HG03280 (cell line): ENCODE data around the gene EI24.

Source experiments
- ATAC-seq: cut with Tn5 transposase; IDR thresholded peaks from one replicate; pipeline ENCODE4 v1.9.1; 2021; ENCODE audit warnings: mild to moderate bottlenecking, moderate library complexity; ENCODE audit not compliant: unreplicated experiment

EI24 gene

DNA sequence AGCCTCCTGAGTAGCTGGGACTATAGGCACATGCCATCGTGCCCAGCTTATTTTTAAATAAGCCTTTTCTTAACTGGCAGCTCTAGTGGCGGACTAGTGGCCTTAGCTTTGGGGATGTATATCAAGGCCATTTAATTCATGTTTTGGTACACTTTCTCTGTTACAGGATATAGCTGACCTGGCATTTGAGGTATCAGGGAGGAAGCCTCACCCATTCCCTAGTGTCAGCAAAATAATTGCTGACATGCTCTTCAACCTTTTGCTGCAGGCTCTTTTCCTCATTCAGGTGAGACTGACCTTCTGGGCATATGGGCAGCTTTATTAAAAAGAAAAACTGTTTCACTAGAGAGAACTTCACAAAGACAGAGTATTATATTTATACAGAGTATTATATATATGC, 9.5 kb downstream of the EI24 start:
- ATAC-seq = no peak

DNA sequence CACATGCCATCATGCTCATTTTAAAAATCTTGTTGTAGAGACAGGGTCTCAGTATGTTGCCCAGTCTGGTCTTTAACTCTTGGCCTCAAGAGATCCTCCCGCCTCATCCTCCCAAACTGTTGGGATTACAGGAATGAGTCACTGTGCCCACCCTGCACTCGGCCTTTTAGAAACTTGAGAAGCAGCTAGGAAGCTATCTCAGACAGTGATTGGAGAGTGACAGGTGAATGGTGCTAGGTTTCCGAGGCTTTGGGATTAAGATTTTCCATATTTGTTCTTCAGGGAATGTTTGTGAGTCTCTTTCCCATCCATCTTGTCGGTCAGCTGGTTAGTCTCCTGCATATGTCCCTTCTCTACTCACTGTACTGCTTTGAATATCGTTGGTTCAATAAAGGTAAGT, 10.5 kb downstream of the EI24 start:
- ATAC-seq = no peak

- no peak for ATAC-seq
Observed at GRCh38 chr11:125583496-125583895, 14.2 kb downstream of the EI24 start.

DNA sequence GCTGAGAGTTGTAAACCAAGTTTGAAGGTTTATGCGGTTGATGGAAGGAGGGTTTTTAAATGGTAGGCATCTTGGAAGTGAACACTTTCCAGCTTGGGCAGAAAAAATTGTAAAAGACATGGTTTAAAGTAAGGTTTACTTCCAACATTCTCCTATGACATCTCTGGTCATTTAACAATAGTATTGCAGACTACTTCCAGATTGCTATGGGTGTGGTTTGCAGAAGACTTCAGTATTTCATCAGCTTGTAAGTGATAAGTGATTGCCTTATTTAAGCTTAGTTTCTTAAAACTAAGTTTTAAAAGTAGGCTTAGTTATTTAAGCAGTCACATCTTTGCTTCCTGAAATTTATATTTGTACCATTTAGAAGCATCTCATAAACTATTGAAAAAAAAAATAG, 16.2 kb downstream of the EI24 start:
- ATAC-seq = no peak

- ATAC-seq = no peak
Observed at GRCh38 chr11:125586623-125587022, 17.3 kb downstream of the EI24 start.

- ATAC-seq = no peak
Observed at GRCh38 chr11:125587480-125587879, 18.2 kb downstream of the EI24 start.

GRCh38 chr11:125588505-125588904, 19.2 kb downstream of the EI24 start:
- no peak for ATAC-seq

DNA sequence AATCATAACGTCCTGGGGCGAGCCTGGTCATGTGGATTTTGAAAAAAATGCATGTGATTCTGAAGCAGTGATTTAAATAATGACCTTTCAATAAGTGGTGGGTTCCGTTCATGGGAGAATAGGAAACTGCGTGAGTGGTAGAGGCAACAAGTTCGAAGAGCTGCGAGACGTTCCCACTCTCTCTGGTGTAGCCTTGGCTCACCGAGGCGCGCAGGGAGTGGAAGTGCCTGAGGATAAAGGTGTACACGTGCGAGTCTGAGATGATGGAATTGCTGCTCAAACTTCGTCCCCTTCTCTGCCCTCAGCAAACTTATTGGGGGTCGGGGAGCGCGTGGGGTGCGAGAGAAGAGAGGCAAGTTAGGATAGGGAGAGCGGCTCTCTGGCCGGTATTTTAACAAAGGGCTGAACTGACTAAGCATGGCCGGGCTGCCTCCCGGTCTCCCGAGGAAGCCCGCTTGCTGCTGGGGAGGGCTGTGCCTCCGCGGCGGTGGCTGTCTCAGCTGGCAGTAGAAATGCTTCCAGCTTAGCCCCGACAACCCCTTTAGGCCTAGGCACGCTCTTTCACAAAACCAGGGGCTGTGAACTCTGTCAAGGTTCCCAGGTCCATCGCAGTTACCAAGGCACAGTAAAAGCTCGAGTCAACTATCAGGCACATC, 22.5 kb downstream of the EI24 start:
- peak; percentile 16 for ATAC-seq

- ATAC-seq = peak; percentile 97
Observed at GRCh38 chr11:125592305-125593113, 23.2 kb downstream of the EI24 start, which contains the start of gene STT3A. Gene STT3A (plus strand): TSS chr11:125592852. CDS start chr11:125595916, 3,064 bp downstream.

GRCh38 chr11:125593114-125593820, 24.0 kb downstream of the EI24 start:
- ATAC-seq = no peak

DNA sequence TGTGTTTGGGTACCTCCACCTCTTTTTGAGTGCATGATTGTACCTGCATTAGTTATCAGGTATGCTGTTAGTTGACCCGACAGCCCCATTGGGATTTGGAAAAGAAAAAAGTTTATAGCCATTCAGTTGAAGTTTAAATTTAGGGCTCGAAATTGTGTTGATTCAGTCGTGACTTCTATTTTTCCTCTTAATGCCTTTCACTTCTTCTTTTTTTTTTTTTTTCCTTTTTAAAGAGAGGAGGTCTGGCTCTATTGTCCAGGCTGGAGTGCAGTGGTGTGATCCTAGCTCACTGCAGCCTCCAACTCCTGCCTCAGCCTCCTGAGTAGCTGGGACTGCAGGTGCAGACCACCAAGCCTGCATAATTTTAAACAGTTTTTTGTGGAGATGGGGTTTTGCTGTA, 25.7 kb downstream of the EI24 start:
- ATAC-seq = no peak

- ATAC-seq = no peak
Observed at GRCh38 chr11:125600663-125601062, 31.4 kb downstream of the EI24 start.

- no peak for ATAC-seq
Observed at GRCh38 chr11:125603207-125603606, 33.9 kb downstream of the EI24 start.

GRCh38 chr11:125605417-125605816, 36.1 kb downstream of the EI24 start:
- ATAC-seq = no peak

DNA sequence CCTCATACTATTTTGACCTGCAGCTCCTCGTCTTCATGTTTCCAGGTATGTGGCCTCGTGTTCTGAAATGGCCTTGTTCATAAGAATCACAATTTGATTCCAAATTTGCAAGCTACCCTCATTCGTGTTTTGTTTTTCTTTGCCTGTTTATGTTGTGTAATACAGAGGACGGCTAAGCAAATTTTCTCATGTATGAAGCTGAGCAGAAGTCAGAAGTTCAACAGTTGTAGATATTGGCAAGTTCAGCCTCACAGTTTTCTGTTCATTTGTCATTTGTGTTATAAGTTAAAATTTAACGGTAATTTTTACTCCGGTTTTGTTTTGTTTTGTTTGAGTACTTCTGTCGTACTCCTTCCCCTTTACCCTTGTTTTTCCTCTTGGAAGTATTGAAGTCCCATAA, 40.3 kb downstream of the EI24 start:
- ATAC-seq = no peak

GRCh38 chr11:125618383-125618782, 49.1 kb downstream of the EI24 start:
- no peak for ATAC-seq

GRCh38 chr11:125621995-125622394, 52.7 kb downstream of the EI24 start:
- ATAC-seq = no peak

DNA sequence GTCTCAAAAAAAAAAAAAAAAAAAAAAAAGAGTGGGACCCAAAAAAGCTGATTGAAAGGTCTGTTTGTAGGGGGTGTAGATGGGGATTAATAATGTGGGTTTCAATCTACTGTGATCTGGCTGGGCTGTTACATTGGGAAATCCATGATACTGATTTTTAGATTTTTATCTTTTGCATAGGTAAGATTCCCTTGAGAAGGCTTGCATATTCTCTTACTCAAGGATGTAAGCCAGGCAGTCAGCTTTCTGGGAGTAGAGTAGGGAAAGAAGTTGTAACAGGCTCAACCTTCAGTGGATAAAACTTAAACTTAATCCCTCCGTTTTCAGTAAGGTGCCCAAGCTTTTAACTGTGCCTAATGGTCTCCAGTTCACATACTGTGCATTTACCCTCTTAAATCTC, 53.8 kb downstream of the EI24 start:
- no peak for ATAC-seq

DNA sequence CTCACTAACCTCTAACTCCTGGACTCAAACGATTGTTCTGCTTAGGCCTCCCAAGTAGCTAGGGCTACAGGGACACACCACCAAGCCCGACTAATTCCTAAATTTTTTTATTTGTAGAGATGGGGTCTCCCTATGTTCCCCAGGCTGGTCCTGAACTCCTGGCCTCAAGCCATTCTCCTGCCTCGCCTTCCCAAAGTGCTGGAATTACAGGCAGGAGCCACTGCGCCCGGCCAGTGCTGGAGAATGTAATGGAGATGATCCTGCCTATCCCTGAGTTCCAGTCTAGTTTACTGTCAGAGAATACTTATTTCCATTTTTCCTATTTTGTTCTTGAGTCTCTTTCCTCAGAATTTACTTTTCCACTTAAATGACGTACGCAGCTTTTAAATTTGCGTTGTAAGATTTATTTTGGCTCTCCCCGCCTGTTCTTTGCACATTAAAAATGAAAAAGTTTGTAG, 55.5 kb downstream of the EI24 start, which contains the start of gene CHEK1:
TSS of gene CHEK1 (plus strand) at position 408 of the 458 bp plus-strand sequence. CDS start 1,606 bp downstream, outside the sequence.
- no peak for ATAC-seq

DNA sequence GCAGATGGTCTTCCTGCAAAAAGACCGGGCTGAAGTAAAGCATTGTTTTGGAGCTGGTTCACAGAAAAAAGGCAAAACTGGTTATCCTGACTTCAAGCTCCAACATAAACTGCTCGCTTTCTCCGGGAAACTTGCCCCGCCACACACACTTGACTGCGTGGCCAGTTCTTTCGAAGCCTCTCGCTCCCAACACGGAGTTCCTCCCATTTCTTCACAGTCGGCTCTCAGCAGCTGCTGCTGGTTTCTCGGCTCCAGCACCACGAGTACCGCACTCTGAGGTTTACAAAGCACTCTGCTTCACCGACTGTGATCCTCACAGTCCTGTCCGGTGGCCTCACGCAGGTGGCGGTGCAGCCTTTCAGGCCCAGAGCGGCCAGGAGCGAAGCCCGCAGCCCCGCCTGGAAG, 56.0 kb downstream of the EI24 start:
- ATAC-seq = no peak

DNA sequence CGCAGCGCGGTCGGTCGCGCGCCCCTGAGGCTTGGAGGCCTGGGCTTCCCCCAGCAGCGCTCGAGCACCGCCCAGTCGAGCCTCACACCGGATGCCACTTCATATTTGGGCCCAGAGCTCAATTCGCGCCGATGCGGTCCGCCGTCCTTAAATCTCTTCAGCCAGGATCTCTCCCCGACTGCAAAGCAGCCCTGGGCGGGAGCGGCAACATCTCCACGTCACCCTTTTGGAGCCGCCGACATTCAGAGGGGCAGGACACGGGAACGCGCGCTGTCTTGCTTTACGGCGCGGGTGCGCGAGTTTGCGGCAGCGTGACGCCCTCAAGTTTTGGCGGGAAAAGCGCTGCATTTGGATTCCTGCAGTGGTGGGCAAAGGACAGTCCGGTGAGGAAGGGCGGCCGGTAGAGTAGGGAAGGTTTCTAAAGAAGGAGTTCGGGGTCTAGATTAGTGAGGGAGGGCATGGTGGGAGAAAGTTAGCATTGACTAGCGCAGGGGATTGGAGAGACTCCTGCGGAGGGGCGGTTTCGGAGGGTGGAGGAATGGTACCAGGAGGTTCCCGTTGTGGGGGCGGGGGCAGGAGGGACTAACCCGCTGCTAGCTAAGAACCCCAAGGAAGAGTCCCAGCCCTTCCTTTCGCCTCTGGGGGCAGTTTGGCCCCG, 56.5 kb downstream of the EI24 start:
- peak; percentile 85 for ATAC-seq
